K562 (cell line): ENCODE data around the gene DPP9. TPM values are rescaled to one million over a fixed set of nuclear protein-coding genes. Genes with fewer than 3 reads are reported as not detected.

Source experiments
- CBX3 ChIP-seq, 2 experiments: IDR thresholded peaks; 1 replicate in 1 of 2; 2 replicates in 1 of 2; pipeline ENCODE4 v1.6.1; 2012; ENCODE audit warnings: inconsistent platforms in 2 of 2, low read length in 2 of 2, borderline replicate concordance in 1 of 2, control low read depth in 1 of 2
- CBX8 ChIP-seq: fragments of 200-600 bp; sonication (generic); IDR thresholded peaks from 2 replicates; pipeline ENCODE4 v1.6.1; 2012; ENCODE audit warnings: borderline replicate concordance, mixed run types, low read depth, mild to moderate bottlenecking, moderate library complexity, mixed read lengths, low read length, control low read depth, inconsistent platforms; ENCODE audit not compliant: poor library complexity, severe bottlenecking; ENCODE audit errors: extremely low read depth
- CSDE1 ChIP-seq, 2 experiments: fragments of 450-650 bp; IDR thresholded peaks; 2 replicates each; pipeline ENCODE4 v1.6.1; 2016; ENCODE audit warnings: mild to moderate bottlenecking in 1 of 2
- EP400 ChIP-seq: fragments of 450-650 bp; IDR thresholded peaks from 2 replicates; pipeline ENCODE4 v1.6.1; 2017; ENCODE audit warnings: antibody characterized with exemption, mild to moderate bottlenecking, moderate library complexity
- HNRNPLL ChIP-seq: fragments of 200-400 bp; formaldehyde crosslinking; IDR thresholded peaks from 2 replicates; pipeline ENCODE4 v1.6.1; 2017; ENCODE audit warnings: low read length, low read depth, mild to moderate bottlenecking; ENCODE audit not compliant: poor library complexity, severe bottlenecking
- HOXB6 ChIP-seq: fragments of 250-450 bp; sonication (Bioruptor Pico); IDR thresholded peaks from 2 replicates; pipeline ENCODE4 v1.5.1; 2022; ENCODE audit warnings: mild to moderate bottlenecking, borderline replicate concordance
- MTA3 ChIP-seq: fragments of 450-650 bp; formaldehyde crosslinking; IDR thresholded peaks from 2 replicates; pipeline ENCODE4 v1.6.1; 2017; ENCODE audit warnings: mild to moderate bottlenecking, borderline replicate concordance
- OTX1 ChIP-seq: fragments of 450-650 bp; formaldehyde crosslinking; IDR thresholded peaks from 2 replicates; pipeline ENCODE4 v1.4.0; 2022; ENCODE audit warnings: mild to moderate bottlenecking
- PHF21A ChIP-seq: fragments of 450-650 bp; IDR thresholded peaks from 2 replicates; pipeline ENCODE4 v1.6.1; 2017; ENCODE audit warnings: low read depth, borderline replicate concordance
- PML ChIP-seq: IDR thresholded peaks from 2 replicates; pipeline ENCODE4 v1.6.1; 2012; ENCODE audit warnings: low read length, inconsistent platforms
- PTRF ChIP-seq: fragments of 450-650 bp; IDR thresholded peaks from 2 replicates; pipeline ENCODE4 v1.6.1; 2016; ENCODE audit warnings: mild to moderate bottlenecking, missing genetic modification characterization, missing compliant biosample characterization
- RFX7 ChIP-seq: fragments of 250-450 bp; sonication (Bioruptor Pico); IDR thresholded peaks from 2 replicates; pipeline ENCODE4 v1.5.1; 2021; ENCODE audit warnings: mild to moderate bottlenecking
- TEAD2 ChIP-seq: fragments of 450-650 bp; IDR thresholded peaks from 2 replicates; pipeline ENCODE4 v1.6.1; 2016; ENCODE audit warnings: missing genetic modification characterization, control low read depth, missing compliant biosample characterization
- THRAP3 ChIP-seq: fragments of 450-650 bp; IDR thresholded peaks from 2 replicates; pipeline ENCODE4 v1.6.1; 2016; ENCODE audit warnings: mild to moderate bottlenecking, inconsistent platforms, borderline replicate concordance
- ZNF133 ChIP-seq: fragments of 250-450 bp; sonication (Bioruptor Pico); IDR thresholded peaks from 2 replicates; pipeline ENCODE4 v1.4.0; 2020; ENCODE audit warnings: mild to moderate bottlenecking
- ZNF384 ChIP-seq: IDR thresholded peaks from 2 replicates; pipeline ENCODE4 v1.6.1; 2012; ENCODE audit warnings: low read depth, low read length, improper control_type of control experiment
- ZNF436 ChIP-seq: fragments of 250-450, 450-650 bp; sonication (Bioruptor Pico); formaldehyde crosslinking; IDR thresholded peaks from 2 replicates; pipeline ENCODE4 v1.7.0; 2020; ENCODE audit warnings: mild to moderate bottlenecking
- ZNF586 ChIP-seq: fragments of 450-650 bp; formaldehyde crosslinking; conservative IDR thresholded peaks from 2 replicates; pipeline ENCODE4 v1.4.0; 2020; ENCODE audit warnings: mild to moderate bottlenecking, moderate library complexity
- polyA plus RNA-seq, 8 experiments: library from polyadenylated mRNA; depleted of rRNA in 4 of 8; stranded (reverse) in 5 of 8; unstranded in 3 of 8; fragments of >200 nt; fragmentation: Nextera tagmentation in 2 of 8; fragmentation: Illumina TruSeq in 1 of 8; extraction: Ambion mirVana in 2 of 8; extraction: Trizol in 1 of 8; gene quantifications; 2 replicates each; pipeline versions ENCODE4 v1.2.1 to v1.2.3, GENCODE V29; 2011 to 2014; ENCODE audit warnings: inconsistent platforms in 1 of 8, missing spikeins in 1 of 8
- total RNA-seq, 7 experiments: library from RNA; depleted of rRNA in 6 of 7; stranded (reverse); fragments of >200 nt in 6 of 7; fragmentation: Illumina TruSeq in 2 of 7; extraction: Trizol in 2 of 7; gene quantifications; 2 replicates each; pipeline versions ENCODE4 v1.2.1 to v1.2.3, GENCODE V29; 2011 to 2021; ENCODE audit warnings: low replicate concordance in 1 of 7
- TF ChIP-seq, protein P1 (sequence below): sonication (generic); formaldehyde crosslinking; IDR thresholded peaks from 2 replicates; pipeline ENCODE4 v1.8.1; 2023; ENCODE audit warnings: mild to moderate bottlenecking, missing genetic modification reagents
- TF ChIP-seq, protein P2 (sequence below): sonication (generic); formaldehyde crosslinking; IDR thresholded peaks from 2 replicates; pipeline ENCODE4 v1.8.1; 2023; ENCODE audit warnings: mild to moderate bottlenecking, missing genetic modification reagents

The DPP9 gene
- total and polyA plus RNA-seq, 9 of the 15 experiments (the other 6 are each of a cell fraction or from before 2014, with no cell fraction given) = 0.90 to 66.7 (median 24.5) TPM

DNA sequence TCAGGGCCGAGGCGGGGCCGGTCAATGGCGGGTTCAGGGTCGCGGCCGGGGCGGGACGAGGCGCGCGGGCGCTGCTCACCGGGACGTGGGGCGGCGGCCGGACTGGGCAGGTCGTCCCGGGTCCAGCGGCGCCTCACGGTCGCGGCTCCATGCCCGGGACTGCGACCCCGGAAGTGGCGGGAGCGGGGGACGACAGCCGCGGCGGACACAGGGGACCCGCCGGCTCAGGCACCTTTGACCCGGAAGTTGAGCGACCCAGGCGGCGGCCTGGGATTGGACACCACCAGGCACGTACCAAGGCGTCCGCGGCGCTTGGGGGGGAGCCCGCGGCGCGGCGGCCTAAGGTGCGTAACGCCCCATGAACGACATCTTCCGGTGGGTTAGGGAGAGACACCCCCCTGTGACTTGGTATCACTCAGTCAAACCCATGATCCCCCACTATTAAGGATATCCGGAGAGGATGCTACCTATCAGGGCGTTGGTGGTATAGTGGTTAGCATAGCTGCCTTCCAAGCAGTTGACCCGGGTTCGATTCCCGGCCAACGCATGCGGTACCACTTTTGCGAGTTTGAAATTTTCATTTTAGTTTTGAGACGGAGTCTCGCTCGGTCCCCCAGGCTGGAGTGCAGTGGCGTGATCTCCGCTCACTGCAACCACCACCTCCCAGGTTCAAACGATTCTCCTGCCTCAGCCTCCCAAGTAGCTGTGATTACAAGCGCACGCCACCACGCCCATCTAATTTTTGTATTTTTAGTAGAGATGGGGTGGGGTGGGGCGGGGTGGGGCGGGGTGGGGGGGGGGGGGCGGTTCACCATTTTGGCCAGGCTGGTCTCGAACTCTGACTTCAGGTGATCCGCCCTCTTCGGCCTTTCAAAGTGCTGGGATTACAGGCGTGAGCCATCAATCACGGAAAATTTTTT, at the start of gene DPP9 (continued):
- TF ChIP-seq OTX1 (CRISPR knock-in tag) = peak; percentile 44; the same call in 1 of the 2 replicates
- TF ChIP-seq PML = peak; percentile 17; the same call in 1 of the 2 replicates
- TF ChIP-seq THRAP3 = no peak
- TF ChIP-seq PTRF (tag) = no peak
- peak; percentile 29; the same call in 1 of the 2 replicates for TF ChIP-seq ZNF384
- TF ChIP-seq HOXB6 (CRISPR knock-in tag) = no peak
- TF ChIP-seq RFX7 (CRISPR knock-in tag) = no peak
- 0 out of 2 replicates have a peak, but pooled peaks have one; percentile 32 for TF ChIP-seq TEAD2 (tag)
- TF ChIP-seq, protein P1, sequence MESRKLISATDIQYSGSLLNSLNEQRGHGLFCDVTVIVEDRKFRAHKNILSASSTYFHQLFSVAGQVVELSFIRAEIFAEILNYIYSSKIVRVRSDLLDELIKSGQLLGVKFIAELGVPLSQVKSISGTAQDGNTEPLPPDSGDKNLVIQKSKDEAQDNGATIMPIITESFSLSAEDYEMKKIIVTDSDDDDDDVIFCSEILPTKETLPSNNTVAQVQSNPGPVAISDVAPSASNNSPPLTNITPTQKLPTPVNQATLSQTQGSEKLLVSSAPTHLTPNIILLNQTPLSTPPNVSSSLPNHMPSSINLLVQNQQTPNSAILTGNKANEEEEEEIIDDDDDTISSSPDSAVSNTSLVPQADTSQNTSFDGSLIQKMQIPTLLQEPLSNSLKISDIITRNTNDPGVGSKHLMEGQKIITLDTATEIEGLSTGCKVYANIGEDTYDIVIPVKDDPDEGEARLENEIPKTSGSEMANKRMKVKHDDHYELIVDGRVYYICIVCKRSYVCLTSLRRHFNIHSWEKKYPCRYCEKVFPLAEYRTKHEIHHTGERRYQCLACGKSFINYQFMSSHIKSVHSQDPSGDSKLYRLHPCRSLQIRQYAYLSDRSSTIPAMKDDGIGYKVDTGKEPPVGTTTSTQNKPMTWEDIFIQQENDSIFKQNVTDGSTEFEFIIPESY (CRISPR knock-in tag) = peak; percentile 78
- TF ChIP-seq HNRNPLL = no peak
- TF ChIP-seq CBX3 (IDR thresholded peaks at IDR 0.05; ENCODE audit: borderline replicate concordance in 1 of 2, low read length in 2 of 2) = peak in 1 of 2 experiments; percentile 83; a peak in 1 of 3 replicates
- no peak for TF ChIP-seq PHF21A
- no peak for TF ChIP-seq CBX8
- TF ChIP-seq ZNF586 (CRISPR knock-in tag) = no peak
- peak; percentile 74; the same call in 1 of the 2 replicates for TF ChIP-seq EP400
- TF ChIP-seq ZNF133 = no peak
- TF ChIP-seq, protein P2, sequence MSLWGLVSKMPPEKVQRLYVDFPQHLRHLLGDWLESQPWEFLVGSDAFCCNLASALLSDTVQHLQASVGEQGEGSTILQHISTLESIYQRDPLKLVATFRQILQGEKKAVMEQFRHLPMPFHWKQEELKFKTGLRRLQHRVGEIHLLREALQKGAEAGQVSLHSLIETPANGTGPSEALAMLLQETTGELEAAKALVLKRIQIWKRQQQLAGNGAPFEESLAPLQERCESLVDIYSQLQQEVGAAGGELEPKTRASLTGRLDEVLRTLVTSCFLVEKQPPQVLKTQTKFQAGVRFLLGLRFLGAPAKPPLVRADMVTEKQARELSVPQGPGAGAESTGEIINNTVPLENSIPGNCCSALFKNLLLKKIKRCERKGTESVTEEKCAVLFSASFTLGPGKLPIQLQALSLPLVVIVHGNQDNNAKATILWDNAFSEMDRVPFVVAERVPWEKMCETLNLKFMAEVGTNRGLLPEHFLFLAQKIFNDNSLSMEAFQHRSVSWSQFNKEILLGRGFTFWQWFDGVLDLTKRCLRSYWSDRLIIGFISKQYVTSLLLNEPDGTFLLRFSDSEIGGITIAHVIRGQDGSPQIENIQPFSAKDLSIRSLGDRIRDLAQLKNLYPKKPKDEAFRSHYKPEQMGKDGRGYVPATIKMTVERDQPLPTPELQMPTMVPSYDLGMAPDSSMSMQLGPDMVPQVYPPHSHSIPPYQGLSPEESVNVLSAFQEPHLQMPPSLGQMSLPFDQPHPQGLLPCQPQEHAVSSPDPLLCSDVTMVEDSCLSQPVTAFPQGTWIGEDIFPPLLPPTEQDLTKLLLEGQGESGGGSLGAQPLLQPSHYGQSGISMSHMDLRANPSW (CRISPR knock-in tag) = no peak
- peak; percentile 84; the same call in 1 of the 2 replicates for TF ChIP-seq MTA3
- no peak for TF ChIP-seq ZNF436
- peak in 1 of 2 experiments; percentile 85; a peak in 2 of 4 replicates for TF ChIP-seq CSDE1 (IDR thresholded peaks at IDR 0.05)
